GM11168 (cell line): ENCODE results near the gene SIPA1L3.

ENCODE experiments used
- in situ Hi-C: fragments of 300-500 bp; cut with MboI; formaldehyde crosslinking; loops from one replicate; pipeline ENCODE4 v1.12.0; 2022; ENCODE audit warnings: low sequenced_read_pairs; ENCODE audit not compliant: unreplicated experiment

Gene SIPA1L3

GRCh38 chr19:38082256-38083118, 175.5 kb downstream of the SIPA1L3 start:
- in situ Hi-C loops: no loop called here

DNA sequence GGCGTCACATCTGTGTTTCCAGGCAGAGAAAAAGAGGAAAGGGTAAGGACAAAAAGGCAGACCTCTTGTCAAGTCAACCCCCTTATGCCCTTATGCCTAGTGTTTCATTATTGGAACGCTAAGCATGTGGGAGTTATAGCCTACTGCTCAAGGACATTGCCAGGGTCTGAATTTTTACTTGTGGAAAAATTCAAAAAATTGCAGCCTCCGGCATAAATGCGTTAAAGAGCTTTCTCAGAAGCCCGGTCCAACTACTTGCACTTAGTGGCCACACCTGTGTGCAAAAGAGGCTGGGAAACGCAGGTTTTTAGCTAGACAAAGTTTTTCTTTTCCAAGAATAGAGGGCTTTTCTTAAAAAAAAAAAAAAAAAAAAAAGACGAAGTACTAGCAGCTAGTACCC, 177.2 kb downstream of the SIPA1L3 start:
- in situ Hi-C loops: no loop called here

GRCh38 chr19:38089440-38089839, 182.4 kb downstream of the SIPA1L3 start:
- in situ Hi-C loops: no loop called here

DNA sequence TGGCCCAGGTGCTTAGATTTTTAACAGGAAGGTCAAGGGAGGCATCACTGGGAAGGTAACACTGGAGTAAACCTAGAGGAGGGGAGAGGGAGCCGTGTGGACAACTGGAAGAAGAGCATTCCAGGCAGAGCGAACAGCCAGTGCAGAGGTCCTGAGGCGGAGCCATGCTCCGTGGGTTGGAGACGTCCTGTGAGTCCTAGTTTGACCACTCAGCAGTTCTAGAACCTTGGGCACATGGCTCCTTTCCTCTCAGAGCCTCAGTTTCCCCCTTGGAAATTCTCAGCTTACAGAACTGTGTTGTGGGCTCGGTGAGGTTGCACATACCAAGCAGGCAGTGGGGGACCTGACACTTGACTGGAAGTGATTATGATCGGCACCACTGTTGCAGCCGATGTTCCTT, 186.1 kb downstream of the SIPA1L3 start:
- in situ Hi-C loops: no loop called here

DNA sequence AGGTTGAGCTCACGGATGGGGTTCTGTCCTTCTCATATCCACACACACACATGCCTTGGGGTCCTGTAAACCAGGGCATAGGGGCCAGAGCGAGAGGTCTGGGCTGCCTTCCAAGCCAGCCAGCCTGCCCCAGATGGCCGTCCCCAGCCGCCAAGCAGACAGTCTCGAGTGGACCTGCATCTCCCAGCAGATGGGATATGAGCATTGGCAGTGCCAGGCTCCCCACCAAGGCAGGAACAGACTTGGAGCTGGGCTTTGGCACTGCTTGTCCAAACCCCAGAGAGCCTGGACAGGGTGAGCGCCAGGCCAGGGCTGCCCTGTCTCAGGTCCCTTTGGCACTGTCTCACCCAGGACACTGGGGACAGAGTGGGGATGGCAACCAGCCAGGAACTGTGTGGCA, 186.6 kb downstream of the SIPA1L3 start:
- in situ Hi-C loops: no loop called here

DNA sequence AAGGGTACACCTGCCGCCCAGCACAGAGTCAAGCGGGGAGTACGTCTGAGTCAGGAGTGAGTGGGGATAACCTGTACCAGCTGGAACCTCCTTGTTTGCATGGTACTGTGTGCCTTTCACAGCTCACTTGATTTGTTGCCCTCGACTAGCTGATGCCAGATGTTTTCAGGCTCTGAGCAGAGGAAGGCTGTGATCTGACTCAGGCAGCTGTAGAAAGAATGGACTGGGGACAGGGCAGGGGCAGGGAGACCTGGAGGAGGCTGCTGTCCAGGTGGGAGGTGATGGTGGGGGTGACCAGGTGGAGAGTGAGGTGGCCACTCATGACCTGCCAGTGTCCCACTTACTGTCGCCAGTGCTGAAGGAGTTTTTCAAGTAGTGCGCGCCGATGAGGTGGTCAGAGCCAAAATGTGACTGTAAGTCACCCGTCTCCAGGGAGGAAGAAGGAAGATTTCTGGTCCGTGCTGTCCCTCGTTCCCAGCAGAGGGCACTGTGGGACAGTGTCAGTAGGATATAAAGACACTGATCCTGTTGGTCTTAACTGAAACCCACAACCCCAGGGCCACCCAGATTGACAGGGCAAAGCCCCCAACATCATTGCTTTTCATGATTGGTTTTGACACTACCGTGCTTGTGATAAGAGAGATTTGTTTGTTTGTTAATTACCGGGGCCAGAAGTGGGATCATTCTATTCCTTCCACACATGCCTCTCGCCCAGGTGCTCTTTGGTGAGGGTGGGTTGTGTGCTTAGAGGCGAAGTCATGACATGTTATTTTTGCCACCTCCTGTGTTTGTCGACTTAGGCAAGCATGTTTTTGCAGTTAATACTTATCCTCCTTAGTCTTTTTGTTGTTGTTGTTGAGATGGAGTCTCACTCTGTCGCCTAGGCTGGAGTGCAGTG, 188.7 kb downstream of the SIPA1L3 start:
- in situ Hi-C loops: no loop called here

- in situ Hi-C loops: no loop called here
These were observed 193.0 kb downstream of the SIPA1L3 start for GRCh38 chr19:38099966-38100365.

DNA sequence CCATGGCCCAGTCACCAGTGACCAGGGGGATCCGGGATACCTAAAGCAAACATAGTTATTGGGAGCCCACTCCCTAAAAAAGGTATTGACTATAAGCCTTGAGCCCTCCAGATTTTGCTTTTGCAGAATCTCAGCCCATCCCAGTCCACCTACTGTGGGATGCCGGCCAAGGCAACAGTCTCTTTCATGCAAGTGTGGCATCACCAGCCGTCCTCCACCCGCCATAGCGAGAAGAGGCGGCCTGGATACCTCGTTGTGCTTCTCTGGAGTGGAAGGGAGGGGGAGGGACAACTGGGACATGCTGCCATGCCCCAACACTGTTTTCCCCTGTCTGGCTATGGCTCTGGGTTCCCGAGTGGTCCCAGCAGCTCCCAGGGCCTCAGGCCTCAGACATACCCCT, 193.6 kb downstream of the SIPA1L3 start:
- in situ Hi-C loops: no loop called here

DNA sequence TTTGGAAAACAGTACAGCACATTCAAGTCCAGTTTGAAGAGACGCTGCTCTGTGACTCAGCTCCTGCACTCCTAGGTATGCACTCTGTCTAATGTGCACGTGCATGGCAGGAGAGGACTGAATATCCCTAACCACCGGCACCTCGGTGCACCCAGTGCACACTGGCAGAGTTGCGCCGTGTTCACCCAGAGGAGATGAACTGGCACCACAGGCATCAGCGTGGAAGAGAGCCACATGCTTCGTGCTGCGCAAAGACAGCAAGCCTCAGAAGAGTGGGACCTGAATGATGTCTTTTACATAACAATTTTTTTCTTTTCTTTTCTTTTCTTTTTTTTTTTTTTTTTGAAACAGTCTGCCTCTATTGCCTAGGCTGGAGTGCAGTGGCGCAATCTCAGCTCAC, 194.7 kb downstream of the SIPA1L3 start:
- in situ Hi-C loops: no loop called here

DNA sequence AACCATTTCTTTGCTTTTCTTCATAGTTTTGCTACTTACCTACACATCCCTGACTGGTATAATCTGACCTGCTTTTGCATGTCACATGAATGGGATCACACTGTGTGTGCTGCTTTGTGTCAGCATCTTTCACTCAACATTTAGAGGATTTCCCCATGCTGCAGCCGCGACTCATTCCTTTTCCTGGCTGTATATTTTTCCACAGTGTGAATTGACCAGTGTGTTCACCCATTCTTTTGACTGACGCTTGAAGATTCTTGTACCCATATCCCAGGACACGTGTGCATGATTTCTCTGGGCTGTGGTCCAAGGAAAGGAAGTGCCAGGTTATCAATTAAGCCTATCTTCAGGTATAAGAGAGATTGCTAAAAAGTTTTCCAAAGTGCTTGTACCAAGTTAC, 198.6 kb downstream of the SIPA1L3 start:
- in situ Hi-C loops: no loop called here

DNA sequence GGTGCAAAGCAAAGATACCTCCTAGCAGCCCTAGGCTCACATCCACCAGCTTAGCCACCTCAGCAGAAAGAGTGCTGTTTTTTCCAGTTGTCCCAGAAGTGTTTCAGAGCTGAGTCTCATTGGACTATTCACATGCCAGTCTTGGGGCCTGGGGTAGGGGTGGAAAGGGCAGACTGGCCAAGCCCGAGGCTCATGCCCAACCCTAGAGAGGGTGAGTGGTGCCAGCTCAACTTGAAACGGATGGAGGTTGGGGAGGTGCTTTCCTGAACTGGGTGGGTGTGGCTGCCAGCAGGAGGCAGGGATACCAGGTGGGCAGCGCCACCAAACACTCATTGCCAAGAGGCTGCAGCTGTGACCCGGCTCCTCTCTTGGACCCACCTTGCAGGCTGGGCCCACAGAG, 200.1 kb downstream of the SIPA1L3 start:
- in situ Hi-C loops: no loop called here

DNA sequence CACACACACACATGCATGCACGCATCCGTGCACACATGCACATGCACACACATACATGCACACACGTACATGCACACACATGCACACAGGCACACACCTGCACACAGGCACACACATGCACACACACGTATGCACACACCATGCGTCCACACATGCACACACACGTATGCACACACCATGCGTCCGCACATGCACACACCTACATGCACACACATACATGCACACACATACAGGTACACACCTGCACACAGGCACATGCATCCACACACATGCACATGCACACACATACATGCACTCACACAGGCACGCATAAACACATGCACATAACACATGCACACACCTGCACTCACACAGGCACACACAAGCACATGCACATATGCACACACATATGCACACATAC, 204.9 kb downstream of the SIPA1L3 start:
- in situ Hi-C loops: no loop called here

- in situ Hi-C loops: no loop called here
These were observed 207.6 kb downstream of the SIPA1L3 start for GRCh38 chr19:38114651-38115050.

DNA sequence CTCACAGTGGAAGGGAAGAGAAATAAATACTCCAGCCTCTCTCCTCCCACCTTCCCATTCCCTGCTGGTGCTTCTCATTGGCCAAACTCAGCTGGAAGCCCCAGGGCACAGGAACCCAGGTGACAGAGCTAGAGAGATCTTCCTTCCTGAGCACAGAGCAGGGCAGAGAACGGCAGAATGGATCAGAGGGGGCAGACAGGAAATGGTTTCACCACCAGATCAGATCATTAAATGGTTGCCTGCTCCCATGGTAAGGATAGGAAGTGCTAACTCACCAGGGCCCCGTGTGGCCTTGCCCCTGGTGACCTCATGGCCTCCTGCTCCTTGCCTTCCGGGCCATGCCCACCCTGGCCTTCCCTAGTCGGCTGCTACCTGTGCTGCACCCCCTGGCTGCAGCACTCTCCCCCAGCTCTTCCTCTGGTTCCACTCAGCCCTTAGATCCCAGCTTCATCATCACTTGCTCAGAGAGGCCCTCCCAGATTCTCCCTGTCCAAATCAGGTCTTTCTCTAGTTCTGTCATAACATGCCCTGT, 208.3 kb downstream of the SIPA1L3 start:
- in situ Hi-C loops: no loop called here

DNA sequence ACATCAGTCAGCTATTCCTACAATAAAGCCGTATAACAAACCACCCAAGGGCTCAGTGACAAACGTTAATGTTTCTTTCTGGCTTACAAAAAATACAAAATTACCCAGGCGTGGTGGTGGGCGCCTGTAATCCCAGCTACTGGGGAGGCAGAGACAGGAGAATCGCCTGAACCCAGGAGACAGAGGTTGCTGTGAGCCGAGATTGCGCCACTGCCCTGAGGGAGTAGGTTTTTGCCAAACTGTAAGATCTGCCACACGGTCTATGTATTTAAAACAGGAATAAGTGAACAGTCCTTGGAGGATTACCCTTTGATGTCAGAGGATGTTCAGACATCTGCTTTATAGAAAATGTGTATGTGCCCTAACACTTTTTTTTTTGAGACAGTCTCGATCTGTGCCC, 211.2 kb downstream of the SIPA1L3 start:
- in situ Hi-C loops: no loop called here

DNA sequence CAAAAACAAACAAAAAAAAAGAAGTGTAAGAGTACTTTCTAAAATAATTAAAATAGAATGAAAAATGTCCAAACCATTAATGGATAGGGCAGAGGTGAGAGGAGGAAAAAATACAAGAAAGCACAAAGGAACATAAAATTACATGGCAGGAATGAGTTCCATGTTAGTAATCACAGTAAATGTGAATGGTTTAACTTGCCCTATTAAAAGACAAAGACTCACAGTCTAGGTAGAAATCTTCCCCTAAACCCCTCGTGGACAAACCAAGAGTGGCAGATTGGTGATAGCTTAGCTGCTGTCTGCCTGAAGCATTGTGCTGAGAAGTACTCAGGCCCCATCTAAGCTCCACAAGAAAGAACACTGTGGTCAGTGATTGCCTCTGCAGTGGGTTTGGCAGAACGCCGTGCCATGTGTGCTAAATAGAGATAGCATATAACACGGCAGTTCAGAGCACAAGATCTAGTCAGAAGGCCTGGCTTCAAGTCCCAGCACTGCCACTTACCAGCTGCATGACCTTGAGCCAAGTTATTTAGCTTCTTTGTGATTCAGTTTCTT, 213.5 kb downstream of the SIPA1L3 start:
- in situ Hi-C loops: no loop called here

GRCh38 chr19:38122402-38123093, 215.5 kb downstream of the SIPA1L3 start:
- in situ Hi-C loops: no loop called here

DNA sequence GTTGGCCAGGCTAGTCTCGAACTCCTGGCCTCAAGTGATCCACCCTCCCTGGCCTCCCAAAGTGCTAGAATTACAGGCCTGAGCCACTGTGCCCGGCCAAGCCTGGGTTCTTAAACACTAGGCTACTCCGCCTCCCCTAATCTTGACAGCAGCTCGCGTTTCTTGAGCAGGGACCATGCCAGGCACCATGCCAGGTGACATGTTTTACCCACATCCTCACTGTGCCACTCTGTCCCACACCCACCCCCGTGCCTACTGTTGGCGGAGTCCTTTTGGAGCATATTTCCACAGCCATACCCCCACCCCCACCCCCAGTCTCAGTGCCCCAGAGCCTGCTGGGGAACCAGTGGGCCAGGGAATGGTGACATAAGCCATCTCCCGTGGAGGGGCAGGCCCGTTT, 218.2 kb downstream of the SIPA1L3 start:
- in situ Hi-C loops: no loop called here

GRCh38 chr19:38130399-38130798, 223.4 kb downstream of the SIPA1L3 start:
- in situ Hi-C loops: no loop called here

DNA sequence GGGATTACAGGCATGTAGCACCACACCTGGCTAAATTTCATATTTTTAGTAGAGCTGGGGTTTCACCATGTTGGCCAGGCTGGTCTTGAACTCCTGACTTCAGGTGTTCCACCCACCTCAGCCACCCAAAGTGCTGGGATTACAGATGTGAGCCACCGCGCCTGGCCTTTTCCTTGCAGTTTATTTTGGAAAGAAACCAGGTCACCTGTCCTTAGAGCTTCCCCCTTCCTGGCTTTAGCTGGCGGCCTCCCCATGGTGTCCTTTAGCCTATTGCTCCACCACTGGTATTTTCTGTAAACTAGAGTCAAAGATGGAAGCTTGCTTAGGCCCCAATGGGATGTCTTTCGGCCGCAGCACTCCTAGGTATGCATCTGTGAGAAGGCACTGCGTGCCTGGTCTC, 225.8 kb downstream of the SIPA1L3 start:
- in situ Hi-C loops: no loop called here
